K562 (cell line): ENCODE measurements around the gene ST6GALNAC1. TPM values are rescaled to one million over a fixed set of nuclear protein-coding genes. Genes with fewer than 3 reads are reported as not detected.
A peak's percentile ranks its signal among the peaks of the same experiment; 100 is the strongest.

ENCODE experiments used
- E2F3 ChIP-seq: fragments of 250-450 bp; sonication (Bioruptor Pico); IDR thresholded peaks from 2 replicates; pipeline ENCODE4 v1.4.0; 2020; ENCODE audit warnings: mild to moderate bottlenecking
- HDGF ChIP-seq: fragments of 450-650 bp; IDR thresholded peaks from 2 replicates; pipeline ENCODE4 v1.6.1; 2016
- MGA ChIP-seq: fragments of 450-650 bp; IDR thresholded peaks from 2 replicates; pipeline ENCODE4 v1.6.1; 2016; ENCODE audit warnings: mild to moderate bottlenecking, moderate library complexity
- MTA3 ChIP-seq: fragments of 450-650 bp; formaldehyde crosslinking; IDR thresholded peaks from 2 replicates; pipeline ENCODE4 v1.6.1; 2017; ENCODE audit warnings: mild to moderate bottlenecking, borderline replicate concordance
- MYBL2 ChIP-seq, 2 experiments: fragments of 450-650 bp in 1 of 2; sonication (generic) in 1 of 2; formaldehyde crosslinking in 1 of 2; IDR thresholded peaks; 2 replicates each; pipeline versions ENCODE4 v1.6.1 to v1.8.1; 2017 to 2022; ENCODE audit warnings: borderline replicate concordance in 1 of 2, inconsistent platforms in 1 of 2, low read depth in 1 of 2, mild to moderate bottlenecking in 1 of 2, missing genetic modification reagents in 1 of 2, moderate library complexity in 1 of 2
- NR2C2 ChIP-seq, 2 experiments: fragments of 200-800 bp in 1 of 2; sonication (Bioruptor generic) in 1 of 2; sonication (generic) in 1 of 2; formaldehyde crosslinking in 1 of 2; IDR thresholded peaks; 2 replicates each; pipeline versions ENCODE4 v1.6.1 to v1.8.0; 2016 to 2022; ENCODE audit warnings: mild to moderate bottlenecking in 1 of 2, missing compliant biosample characterization in 1 of 2, missing genetic modification characterization in 1 of 2, missing genetic modification reagents in 1 of 2
- PHB ChIP-seq: fragments of 250-450 bp; sonication (Bioruptor Pico); IDR thresholded peaks from 2 replicates; pipeline ENCODE4 v1.5.0; 2021
- PYGO2 ChIP-seq: fragments of 450-650 bp; IDR thresholded peaks from 2 replicates; pipeline ENCODE4 v1.6.1; 2016; ENCODE audit warnings: mild to moderate bottlenecking, missing genetic modification characterization, moderate library complexity, missing compliant biosample characterization
- RCOR1 ChIP-seq, 2 experiments: IDR thresholded peaks; 2 replicates each; pipeline ENCODE4 v1.6.1; 2012; ENCODE audit warnings: low read depth in 2 of 2, low read length in 2 of 2, borderline replicate concordance in 1 of 2, improper control_type of control experiment in 1 of 2
- SNIP1 ChIP-seq: fragments of 450-650 bp; IDR thresholded peaks from 2 replicates; pipeline ENCODE4 v1.7.1; 2017; ENCODE audit warnings: low read depth, mild to moderate bottlenecking
- STAT5A ChIP-seq: IDR thresholded peaks from 2 replicates; pipeline ENCODE4 v1.6.1; 2012; ENCODE audit warnings: low read length, inconsistent platforms, borderline replicate concordance
- TCF7L2 ChIP-seq: fragments of 150-350 bp; IDR thresholded peaks from 2 replicates; pipeline ENCODE4 v1.6.1; 2016; ENCODE audit warnings: low read depth, mild to moderate bottlenecking, low read length, moderate library complexity
- TRIM24 ChIP-seq, 2 experiments: fragments of 450-650 bp; IDR thresholded peaks; 2 replicates each; pipeline ENCODE4 v1.6.1; 2016
- ZKSCAN3 ChIP-seq: fragments of 250-450 bp; sonication (Bioruptor Pico); IDR thresholded peaks from 2 replicates; pipeline ENCODE4 v1.4.0; 2020
- ZNF778 ChIP-seq: fragments of 450-650 bp; formaldehyde crosslinking; IDR thresholded peaks from 2 replicates; pipeline ENCODE4 v1.4.0; 2020; ENCODE audit warnings: mild to moderate bottlenecking, moderate library complexity
- polyA plus RNA-seq, 8 experiments: library from polyadenylated mRNA; depleted of rRNA in 4 of 8; stranded (reverse) in 5 of 8; unstranded in 3 of 8; fragments of >200 nt; fragmentation: Nextera tagmentation in 2 of 8; fragmentation: Illumina TruSeq in 1 of 8; extraction: Ambion mirVana in 2 of 8; extraction: Trizol in 1 of 8; gene quantifications; 2 replicates each; pipeline versions ENCODE4 v1.2.1 to v1.2.3, GENCODE V29; 2011 to 2014; ENCODE audit warnings: inconsistent platforms in 1 of 8, missing spikeins in 1 of 8
- total RNA-seq, 7 experiments: library from RNA; depleted of rRNA in 6 of 7; stranded (reverse); fragments of >200 nt in 6 of 7; fragmentation: Illumina TruSeq in 2 of 7; extraction: Trizol in 2 of 7; gene quantifications; 2 replicates each; pipeline versions ENCODE4 v1.2.1 to v1.2.3, GENCODE V29; 2011 to 2021; ENCODE audit warnings: low replicate concordance in 1 of 7

Gene ST6GALNAC1
- total and polyA plus RNA-seq, 9 of the 15 experiments (the other 6 are each of a cell fraction or from before 2014, with no cell fraction given): 20.6 to 68.4 (median 50.5) TPM

GRCh38 chr17:76640550-76641380, 2.8 kb downstream of the ST6GALNAC1 start (continued):
- TF ChIP-seq MGA: no peak
- peak; percentile 91 to 94 for TF ChIP-seq TRIM24 (IDR thresholded peaks at IDR 0.05)
- TF ChIP-seq E2F3 (CRISPR knock-in tag): no peak
- TF ChIP-seq RCOR1 (IDR thresholded peaks at IDR 0.05; ENCODE audit: borderline replicate concordance in 1 of 2, low read depth in 2 of 2, low read length in 2 of 2): peak; percentile 48 to 91; a peak in 3 of 4 replicates
- peak; percentile 76; the same call in 1 of the 2 replicates for TF ChIP-seq MTA3
- no peak for TF ChIP-seq ZKSCAN3 (CRISPR knock-in tag)
- no peak for TF ChIP-seq PHB (CRISPR knock-in tag)
- TF ChIP-seq STAT5A: peak; percentile 97
- no peak for TF ChIP-seq ZNF778 (CRISPR knock-in tag)
- no peak for TF ChIP-seq NR2C2 (CRISPR knock-in tag; IDR thresholded peaks at IDR 0.05)
- peak; percentile 67 for TF ChIP-seq NR2C2 (tag; IDR thresholded peaks at IDR 0.05)
- TF ChIP-seq HDGF: no peak
- peak; percentile 57; the same call in 1 of the 2 replicates for TF ChIP-seq PYGO2 (tag)
- TF ChIP-seq MYBL2 (IDR thresholded peaks at IDR 0.05; ENCODE audit: low read depth): no peak
- no peak for TF ChIP-seq MYBL2 (CRISPR knock-in tag; IDR thresholded peaks at IDR 0.05; ENCODE audit: borderline replicate concordance)
- peak; percentile 50; the same call in 1 of the 2 replicates for TF ChIP-seq SNIP1
- no peak for TF ChIP-seq TCF7L2
